ENCODE measurements around the gene GUCA2B. TPM values are rescaled to one million over a fixed set of nuclear protein-coding genes. Genes with fewer than 3 reads are reported as not detected.

GUCA2B gene
- total RNA-seq, 1 donor from 2014 or later: not detected

DNA sequence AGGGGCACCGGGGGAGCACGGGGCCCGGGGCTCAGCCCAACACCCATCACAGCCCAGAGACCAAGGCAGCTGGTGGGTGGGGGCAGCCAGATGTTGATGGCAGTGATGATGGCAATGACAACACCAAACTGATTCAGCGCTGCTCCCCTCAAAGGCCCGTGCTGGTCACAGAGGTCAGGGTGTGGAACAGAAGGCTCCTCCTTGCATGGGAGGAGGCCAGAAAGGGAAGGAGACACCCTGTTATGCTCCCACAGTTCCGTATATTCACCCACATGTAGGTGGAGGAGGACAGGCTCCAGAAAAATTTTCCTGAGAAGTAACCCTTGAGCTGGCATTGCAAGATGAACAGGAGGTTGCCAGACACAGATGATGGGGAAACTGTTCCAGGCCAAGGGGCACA is 414 bp downstream of the GUCA2B start:
- intact Hi-C loops (cut with DNase I): no loop called here
- H3K36me3 ChIP-seq: no peaks in the 10 kb centered on the region
- TF ChIP-seq, protein P1, sequence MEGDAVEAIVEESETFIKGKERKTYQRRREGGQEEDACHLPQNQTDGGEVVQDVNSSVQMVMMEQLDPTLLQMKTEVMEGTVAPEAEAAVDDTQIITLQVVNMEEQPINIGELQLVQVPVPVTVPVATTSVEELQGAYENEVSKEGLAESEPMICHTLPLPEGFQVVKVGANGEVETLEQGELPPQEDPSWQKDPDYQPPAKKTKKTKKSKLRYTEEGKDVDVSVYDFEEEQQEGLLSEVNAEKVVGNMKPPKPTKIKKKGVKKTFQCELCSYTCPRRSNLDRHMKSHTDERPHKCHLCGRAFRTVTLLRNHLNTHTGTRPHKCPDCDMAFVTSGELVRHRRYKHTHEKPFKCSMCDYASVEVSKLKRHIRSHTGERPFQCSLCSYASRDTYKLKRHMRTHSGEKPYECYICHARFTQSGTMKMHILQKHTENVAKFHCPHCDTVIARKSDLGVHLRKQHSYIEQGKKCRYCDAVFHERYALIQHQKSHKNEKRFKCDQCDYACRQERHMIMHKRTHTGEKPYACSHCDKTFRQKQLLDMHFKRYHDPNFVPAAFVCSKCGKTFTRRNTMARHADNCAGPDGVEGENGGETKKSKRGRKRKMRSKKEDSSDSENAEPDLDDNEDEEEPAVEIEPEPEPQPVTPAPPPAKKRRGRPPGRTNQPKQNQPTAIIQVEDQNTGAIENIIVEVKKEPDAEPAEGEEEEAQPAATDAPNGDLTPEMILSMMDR (IDR thresholded peaks at IDR 0.05): no peak

GRCh38 chr1:42154685-42155084 is 1.5 kb downstream of the GUCA2B start:
- Histone ChIP-seq H3K9me3 (no peaks in the 10 kb centered on the region), H3K27me3 (no peaks in the 10 kb centered on the region), H3K36me3 (no peaks in the 10 kb centered on the region), H3K27ac (no peak overlapping the region), H3K4me1 (no peaks in the 10 kb centered on the region), H3K4me3 (no peak overlapping the region)
- intact Hi-C loops (cut with DNase I): no loop called here
- DNase-seq (ENCODE audit: low spot score in 2 of 2): no peak
- TF ChIP-seq, protein P1 (IDR thresholded peaks at IDR 0.05): no peak

More for the DNA sequence above, 414 bp downstream of the GUCA2B start:
- H3K4me3 ChIP-seq: no peak overlapping the region
- H3K27ac ChIP-seq: no peak overlapping the region
- H3K9me3 ChIP-seq: no peaks in the 10 kb centered on the region
- H3K4me1 ChIP-seq: no peaks in the 10 kb centered on the region
- no peaks in the 10 kb centered on the region for H3K27me3 ChIP-seq
- DNase-seq (ENCODE audit: low spot score in 2 of 2): no peak

DNA sequence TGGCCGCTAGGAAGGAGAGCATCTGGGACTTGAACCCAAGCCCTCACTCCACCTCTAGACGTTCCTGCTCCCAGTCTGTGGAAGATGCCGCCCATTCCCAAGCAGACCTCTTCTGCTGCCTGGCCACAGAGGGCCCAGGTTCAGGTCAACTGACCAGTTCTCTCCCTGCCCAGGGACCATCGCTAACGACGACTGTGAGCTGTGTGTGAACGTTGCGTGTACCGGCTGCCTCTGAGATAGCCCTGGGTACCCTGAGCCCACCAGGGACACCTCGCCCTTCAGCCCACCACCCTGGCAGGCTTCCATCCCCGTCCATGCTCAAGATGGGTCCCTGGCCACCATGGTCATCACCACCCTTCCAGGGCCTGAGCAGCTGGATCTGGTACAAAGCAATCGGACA is 2.2 kb downstream of the GUCA2B start:
- H3K4me1 ChIP-seq: no peaks in the 10 kb centered on the region
- no peaks in the 10 kb centered on the region for H3K36me3 ChIP-seq
- H3K27ac ChIP-seq: no peak overlapping the region
- no peaks in the 10 kb centered on the region for H3K9me3 ChIP-seq
- TF ChIP-seq, protein P1 (IDR thresholded peaks at IDR 0.05): no peak
- no peak overlapping the region for H3K4me3 ChIP-seq
- H3K27me3 ChIP-seq: no peaks in the 10 kb centered on the region
- intact Hi-C loops (cut with DNase I): no loop called here
- DNase-seq (ENCODE audit: low spot score in 2 of 2): no peak

DNA sequence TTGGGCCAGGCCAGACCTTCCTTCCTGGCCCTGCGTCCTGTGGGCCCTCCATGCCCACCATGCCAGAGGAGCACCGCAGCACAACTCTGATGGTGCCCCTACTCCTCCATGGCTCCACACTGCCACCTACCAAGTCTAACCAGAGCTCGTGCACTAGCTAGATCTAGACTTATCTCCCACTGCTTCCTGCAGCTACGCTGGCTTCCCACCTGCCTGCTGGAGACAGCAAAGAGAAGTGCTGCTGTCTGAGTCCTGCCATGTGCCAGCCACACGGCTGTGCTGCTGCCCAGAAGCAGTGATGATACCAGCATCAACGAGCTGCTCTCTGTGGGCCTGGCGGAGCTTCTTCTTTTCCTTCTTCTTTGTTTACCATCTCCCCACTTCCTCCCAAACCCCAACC is 4.5 kb downstream of the GUCA2B start:
- peak in 1 of 2 donors; percentile 52 for DNase-seq (ENCODE audit: low spot score in 2 of 2)
- no peaks in the 10 kb centered on the region for H3K4me1 ChIP-seq
- TF ChIP-seq, protein P1 (IDR thresholded peaks at IDR 0.05): no peak

DNA sequence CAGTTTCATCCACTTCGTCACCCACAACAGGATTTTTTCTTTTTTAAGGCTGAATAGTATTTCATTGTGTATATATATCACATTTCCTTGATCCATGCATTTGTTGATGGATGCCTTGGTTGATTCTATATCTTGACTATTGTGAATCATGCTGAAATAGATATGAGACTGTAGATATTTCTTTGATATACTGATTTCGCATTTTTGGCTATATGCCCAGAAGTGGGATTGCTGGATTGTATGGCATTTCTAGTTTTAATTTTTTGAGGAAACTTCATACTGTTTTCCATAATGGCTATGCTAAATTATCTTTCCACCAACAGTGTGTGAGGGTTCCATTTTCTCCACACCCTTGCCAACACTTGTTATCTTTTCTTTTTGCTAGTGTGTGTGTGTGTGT is 5.0 kb downstream of the GUCA2B start:
- TF ChIP-seq, protein P1 (IDR thresholded peaks at IDR 0.05): no peak
- Histone ChIP-seq H3K36me3 (no peaks in the 10 kb centered on the region), H3K9me3 (no peaks in the 10 kb centered on the region), H3K27me3 (no peaks in the 10 kb centered on the region), H3K27ac (no peak overlapping the region), H3K4me1 (no peaks in the 10 kb centered on the region), H3K4me3 (no peak overlapping the region)
- intact Hi-C loops (cut with DNase I): no loop called here
- DNase-seq (ENCODE audit: low spot score in 2 of 2): no peak

More for the DNA sequence above, 4.5 kb downstream of the GUCA2B start:
- no peak overlapping the region for H3K4me3 ChIP-seq
- H3K9me3 ChIP-seq: no peaks in the 10 kb centered on the region
- H3K27me3 ChIP-seq: no peaks in the 10 kb centered on the region
- intact Hi-C loops (cut with DNase I): no loop called here
- no peak overlapping the region for H3K27ac ChIP-seq
- no peaks in the 10 kb centered on the region for H3K36me3 ChIP-seq

DNA sequence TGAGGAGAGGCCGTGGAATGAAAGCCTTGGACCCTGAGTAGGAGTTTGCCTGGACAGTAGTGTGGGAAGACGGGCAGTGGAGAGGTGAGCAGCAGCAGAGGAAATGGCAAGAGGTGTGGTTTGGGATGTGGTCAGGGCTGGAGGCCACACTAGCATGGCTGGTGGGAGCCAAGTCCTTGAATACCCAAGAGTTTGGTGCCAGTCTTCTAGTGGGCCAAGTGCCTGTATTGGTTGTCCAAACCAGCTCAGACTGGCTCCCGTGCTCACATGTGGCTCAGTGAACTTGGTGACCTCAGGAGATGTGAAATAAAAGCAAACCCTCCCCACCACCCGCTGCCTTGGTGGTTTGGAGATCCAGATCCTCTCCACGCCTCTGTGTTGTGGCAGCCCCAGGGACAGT is 9.0 kb downstream of the GUCA2B start:
- TF ChIP-seq, protein P1 (IDR thresholded peaks at IDR 0.05): no peak
- H3K27me3 ChIP-seq: no peaks in the 10 kb centered on the region
- no peaks in the 10 kb centered on the region for H3K36me3 ChIP-seq
- H3K27ac ChIP-seq: no peak overlapping the region
- intact Hi-C loops (cut with DNase I): no loop called here
- H3K4me3 ChIP-seq: no peak overlapping the region
- no peaks in the 10 kb centered on the region for H3K4me1 ChIP-seq
- no peaks in the 10 kb centered on the region for H3K9me3 ChIP-seq
- no peak for DNase-seq (ENCODE audit: low spot score in 2 of 2)

Data from ascending aorta (tissue), 2 donors.